ENCODE data around the gene CENPX. TPM values are rescaled to one million over a fixed set of nuclear protein-coding genes. Genes with fewer than 3 reads are reported as not detected.
"Not testable (repeated sequence)": the region's sequence is repeated elsewhere in the genome, so short reads cannot be mapped to it uniquely, and the experiment has no call there.

Gene CENPX
- total RNA-seq, 1 experiment from 2014 or later = 297 TPM

DNA sequence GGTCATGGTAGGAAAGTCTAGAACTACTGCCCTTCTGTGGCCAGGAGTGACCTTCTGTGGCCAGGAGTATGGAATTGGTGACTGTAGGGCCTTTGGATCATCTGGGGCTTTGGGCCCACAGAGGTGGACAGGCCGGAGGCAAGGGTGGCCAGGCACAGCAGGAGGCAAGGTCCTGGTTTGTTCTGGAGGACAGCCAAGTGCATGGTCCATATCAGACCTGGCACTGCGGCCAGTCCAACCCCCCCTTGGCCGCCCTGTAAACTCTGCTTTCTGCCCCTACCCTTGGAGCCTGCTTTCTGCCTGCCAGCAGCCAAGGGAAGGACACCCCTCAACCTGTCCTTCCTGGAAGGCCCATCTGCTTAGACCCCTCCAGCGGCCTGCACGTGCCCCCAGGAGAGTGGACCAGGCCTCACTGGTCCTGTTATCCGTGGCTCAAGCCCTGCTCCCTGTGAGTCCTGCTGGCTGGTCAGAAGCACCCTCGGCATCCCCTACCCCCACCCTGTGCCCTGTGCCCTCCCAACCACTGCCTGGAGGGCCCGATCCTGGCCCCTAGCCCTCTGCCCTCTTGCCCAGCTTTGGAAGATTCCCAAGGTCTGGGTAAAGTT lies 17.1 kb upstream of the CENPX start:
- no peak for DNase-seq (ENCODE audit: low spot score)

DNA sequence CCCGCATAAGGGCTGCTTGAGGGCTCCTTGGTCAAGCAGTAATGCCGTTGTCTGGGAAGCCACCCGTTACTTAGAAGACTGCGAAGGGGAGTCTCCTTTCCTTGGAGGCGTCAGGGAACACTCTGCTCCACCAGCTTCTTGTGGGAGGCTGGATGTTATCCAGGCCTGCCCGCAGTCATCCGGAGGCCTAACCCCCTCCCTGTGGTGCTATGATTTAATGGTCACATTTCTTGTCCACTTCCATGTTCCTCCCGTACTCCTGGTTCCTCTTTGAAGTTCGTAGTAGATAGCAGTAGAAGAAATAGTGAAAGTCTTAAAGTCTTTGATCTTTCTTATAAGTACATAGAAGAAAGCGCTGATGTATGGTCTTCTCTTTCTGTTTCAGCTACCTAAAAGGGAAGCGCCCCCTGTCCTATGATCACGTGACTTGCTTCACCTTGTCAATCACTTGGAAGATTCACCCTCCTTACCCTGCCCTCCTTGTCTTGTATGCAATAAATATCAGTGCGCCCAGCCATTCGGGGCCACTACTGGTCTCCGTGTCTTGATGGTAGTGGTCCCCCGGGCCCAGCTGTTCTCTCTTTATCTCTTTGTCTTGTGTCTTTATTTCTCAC lies 16.2 kb upstream of the CENPX start:
- not testable (repeated sequence) for DNase-seq (ENCODE audit: low spot score)

DNA sequence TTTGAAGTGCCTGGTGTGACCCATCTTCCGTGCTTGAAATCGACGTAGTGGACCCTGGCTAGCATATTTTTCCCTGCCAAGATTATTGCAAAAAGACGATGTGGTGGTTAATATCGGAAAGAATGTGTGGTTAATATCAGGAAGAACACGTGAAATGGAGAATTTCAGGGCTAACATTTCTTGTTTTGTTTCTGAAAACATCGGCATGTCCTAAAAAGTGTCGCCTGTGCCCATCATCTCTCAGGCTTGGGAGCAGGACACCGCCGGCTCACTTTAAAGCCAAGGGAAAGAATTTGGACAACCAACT lies 15.2 kb upstream of the CENPX start:
- DNase-seq (ENCODE audit: low spot score) = no peak

DNA sequence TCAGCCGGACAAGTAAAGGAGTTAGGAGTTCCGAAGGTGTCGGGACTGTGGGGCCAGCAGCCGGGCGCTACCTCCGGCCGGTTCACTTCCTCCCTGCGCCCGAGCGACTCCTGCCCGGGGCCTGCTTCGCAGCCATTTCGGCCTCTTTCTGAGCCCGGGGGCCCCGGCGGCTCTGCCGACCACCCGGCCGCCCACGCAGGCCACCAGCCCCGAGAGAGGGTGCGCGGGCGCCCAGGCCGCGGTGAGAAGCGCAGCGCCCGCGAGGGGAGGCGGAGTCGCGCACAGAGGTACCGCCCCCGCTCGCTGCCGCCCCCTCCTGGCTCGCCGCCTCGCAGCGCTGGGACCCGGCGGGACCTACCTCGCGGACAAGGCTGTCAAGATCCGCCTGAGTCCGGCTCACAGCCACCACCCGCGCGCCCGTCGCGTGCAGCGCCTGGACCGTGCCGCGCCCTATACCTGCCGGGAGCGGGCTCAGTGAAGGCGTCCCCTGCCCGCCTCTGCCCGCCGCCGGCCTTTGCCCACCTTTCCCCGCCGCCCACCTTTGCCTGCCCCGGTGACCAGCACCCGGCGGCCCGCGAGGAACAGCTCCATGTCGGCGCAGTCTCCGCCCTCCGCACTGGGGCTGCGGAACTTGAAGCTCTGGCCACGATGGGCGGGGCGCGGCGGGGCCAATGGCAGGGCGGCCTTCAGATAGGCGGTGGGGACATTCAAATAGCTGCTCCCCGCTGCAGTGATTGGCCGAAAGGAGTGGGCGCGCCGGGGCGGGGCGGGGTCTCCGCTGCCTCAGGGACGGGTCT lies 14.6 kb upstream of the CENPX start, which contains the start of gene DCXR:
Gene DCXR, minus strand, starts transcription at position 606 of the 797 bp plus-strand sequence. Its CDS starts 15 bp downstream, at position 591.
- DNase-seq (ENCODE audit: low spot score) = peak; percentile 96

DNA sequence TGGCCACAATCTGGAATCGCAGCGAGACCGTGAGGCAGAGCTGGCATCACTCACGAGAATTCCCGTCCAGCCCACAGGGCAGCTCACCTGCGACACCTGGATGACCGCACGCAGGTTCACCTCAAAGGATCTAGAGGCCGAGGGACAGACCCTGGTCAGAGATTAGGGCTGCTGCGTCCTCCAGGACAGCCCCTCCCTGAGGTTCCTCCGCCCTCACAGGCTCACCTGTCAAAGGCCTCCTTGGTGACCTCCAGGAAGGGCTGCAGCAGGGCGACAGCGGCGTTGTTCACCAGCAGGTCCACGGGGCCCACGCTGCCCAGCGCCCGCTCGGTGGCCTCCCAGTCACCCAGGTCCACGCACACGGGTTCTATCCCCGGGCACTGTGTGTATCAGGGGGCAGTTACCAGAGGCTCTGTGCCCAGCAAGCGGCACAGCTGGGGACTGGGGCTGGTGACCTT lies 14.0 kb upstream of the CENPX start:
- no peak for DNase-seq (ENCODE audit: low spot score)

DNA sequence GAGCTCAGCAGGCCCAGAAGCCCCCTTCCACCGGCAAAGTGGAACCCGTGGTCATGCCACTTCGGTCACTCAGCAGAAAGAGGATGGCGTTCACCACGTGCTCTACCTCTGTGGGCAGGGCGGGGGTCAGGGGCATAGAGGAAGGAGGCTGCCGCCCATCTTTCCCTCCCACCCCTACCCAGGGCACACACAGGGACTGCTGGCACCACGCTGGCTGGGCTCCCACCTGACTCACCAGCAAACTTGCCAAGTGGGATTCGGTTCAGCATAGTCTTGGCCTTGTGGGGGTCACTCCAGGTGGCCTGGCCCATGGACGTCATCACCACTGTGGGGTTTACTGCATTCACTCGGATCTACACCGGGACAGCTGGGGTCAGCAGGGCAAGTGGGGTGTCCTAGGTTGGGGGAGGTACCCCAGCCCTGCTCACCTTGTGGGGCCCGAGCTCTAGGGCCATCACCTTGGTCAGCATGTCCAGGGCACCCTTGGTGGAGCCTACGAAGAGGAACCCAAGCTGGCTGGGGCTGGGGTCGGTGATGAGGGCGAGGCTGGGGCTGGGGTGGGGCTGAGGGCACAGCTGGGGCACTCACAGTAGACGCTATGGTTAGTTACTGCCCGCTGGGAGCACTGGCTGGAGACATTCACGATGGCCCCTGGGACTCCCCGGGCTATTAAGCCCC lies 13.4 kb upstream of the CENPX start:
- no peak for DNase-seq (ENCODE audit: low spot score)

DNA sequence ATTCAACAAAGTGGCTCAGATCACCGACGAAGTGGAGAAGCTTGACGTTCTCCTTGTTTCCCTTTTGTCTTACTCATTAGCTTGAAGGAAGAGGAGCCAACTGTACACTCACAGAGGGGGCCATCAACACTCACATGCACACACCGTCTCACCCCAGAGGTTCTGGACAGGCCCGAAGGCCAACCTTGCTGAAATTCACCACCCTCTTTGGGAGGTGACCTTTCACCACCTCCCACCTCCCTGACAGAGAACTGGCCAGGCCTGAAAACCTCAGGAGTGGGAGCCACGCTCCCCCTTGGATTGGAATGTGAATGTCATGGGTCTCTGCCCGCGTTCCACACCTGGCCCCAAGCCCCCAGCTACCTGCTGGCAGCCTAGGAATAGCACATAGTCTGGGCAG lies 12.8 kb upstream of the CENPX start:
- DNase-seq (ENCODE audit: low spot score) = no peak

DNA sequence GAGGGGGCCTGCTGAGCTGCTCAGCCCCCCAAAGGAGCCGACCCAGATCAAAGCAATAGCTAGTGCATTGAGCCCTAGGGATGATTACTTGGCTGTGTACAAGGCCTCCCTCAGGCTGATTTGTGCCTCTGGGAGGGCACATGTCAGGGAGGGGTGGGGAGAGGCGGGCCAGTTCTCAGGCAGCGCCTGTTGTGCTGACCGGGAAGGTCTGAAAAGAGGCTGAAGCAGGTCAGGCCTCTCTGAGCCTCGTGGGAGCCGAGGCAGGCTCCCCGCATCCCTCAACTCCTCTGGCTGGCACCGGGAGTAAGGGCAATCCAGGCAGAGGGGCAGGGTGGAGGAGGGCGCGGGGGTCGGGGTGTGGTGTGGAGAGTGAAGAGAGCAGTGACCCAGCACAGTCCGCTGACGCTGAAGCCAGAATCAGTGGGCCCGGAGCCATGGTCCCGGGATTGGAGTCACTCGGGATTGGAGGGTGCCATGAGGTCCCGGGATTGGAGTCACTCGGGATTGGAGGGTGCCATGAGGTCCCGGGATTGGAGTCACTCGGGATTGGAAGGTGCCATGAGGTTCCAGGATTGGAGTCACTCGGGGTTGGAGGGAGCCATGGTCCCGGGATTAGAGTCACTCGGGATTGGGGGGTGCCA lies 11.8 kb upstream of the CENPX start:
- no peak for DNase-seq (ENCODE audit: low spot score)

DNA sequence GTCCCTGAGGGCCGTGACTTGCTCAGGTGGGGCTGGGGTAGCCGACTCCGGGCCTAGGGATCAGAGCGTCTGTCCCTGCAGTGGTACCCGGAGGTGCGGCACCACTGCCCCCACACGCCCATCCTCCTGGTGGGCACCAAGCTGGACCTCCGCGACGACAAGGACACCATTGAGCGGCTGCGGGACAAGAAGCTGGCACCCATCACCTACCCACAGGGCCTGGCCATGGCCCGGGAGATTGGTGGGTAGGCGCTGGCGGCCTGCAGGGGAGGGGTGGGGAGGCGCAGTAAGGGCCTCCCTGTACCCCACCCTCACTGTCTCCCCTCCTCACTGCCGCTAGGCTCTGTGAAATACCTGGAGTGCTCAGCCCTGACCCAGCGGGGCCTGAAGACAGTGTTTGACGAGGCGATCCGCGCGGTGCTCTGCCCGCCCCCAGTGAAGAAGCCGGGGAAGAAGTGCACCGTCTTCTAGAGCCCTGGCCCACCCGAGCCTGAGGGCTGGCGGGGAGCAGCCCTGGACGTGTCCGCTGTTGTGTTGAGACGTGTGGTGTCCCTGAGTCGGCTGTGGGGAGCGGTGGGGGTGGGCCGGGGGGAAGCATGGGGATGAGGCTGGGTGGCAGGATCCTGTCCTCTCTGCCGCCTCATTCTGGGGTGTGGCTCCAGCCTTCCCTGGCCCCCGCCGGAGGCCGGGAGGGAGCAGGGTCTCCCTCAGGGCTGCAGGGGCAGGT lies 10.8 kb upstream of the CENPX start:
- DNase-seq (ENCODE audit: low spot score) = no peak

DNA sequence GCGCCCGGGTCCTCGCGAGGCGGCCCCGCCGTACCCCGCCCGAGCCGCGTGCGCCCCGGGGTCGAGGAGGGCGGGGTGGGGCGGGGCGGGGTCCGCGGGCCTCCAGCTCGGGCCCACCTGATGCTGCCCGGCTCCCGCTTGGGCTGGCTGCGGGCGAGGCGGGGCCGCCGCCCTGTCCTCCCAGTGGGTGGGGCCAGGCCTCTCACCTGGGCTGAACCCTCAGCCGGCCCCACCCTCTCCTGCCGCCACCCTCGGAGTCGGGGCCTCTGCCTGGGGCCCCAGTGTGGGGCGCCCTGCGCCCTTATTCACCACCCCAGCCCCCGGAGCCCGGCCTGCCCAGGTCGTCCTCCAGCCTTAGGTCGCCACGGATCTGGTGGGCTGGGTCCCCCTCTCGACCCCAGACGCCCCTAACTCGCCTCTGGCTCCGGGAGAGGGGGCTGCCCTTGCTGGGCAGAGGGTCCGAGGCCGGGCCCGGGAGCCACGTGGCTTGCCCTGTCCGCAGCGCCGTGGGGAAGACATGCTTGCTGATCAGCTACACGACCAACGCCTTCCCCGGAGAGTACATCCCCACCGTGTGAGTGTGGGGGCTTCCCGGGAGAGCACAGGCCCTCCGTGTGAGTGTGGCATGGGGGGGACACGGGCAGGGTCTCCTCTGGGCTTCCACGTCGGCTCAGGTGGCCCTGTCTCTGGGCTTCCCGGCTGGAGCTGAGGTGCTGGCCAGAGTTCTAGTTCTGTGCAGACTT lies 9.4 kb upstream of the CENPX start:
- DNase-seq (ENCODE audit: low spot score) = peak; percentile 46

DNA sequence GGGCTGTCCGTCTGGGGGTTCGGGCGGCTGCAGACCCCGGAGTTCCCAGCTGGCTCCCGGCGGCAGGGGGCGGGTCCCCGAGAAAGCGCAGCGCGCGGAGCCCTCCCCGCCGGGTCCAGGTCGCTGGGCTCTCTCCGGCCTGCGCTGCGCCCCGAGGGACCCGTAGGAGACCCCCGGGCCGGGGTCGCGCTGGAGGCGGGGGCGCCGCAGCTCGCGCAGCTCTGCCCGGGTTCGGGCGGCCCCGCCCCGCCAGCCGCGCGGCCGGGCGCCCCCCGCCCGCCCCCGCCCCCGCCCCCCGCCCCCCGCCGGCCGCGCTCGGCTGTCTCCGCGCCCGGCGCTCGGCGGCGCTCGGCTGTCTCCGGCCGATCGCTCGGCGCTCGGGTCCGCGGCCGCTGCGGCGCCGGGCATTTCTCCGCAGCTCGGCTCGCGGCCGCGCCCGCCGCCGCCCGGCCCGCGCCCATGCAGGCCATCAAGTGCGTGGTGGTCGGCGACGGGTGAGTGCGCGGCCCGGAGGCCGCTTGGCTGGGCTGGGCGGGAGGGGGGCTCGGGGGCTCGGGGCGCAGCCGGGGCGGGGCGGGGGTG lies 8.7 kb upstream of the CENPX start, which contains the start of gene RAC3:
Gene RAC3, plus strand, starts transcription at position 376 of the 582 bp plus-strand sequence. Its CDS starts 84 bp downstream, at position 460.
- DNase-seq (ENCODE audit: low spot score) = peak; percentile 35

DNA sequence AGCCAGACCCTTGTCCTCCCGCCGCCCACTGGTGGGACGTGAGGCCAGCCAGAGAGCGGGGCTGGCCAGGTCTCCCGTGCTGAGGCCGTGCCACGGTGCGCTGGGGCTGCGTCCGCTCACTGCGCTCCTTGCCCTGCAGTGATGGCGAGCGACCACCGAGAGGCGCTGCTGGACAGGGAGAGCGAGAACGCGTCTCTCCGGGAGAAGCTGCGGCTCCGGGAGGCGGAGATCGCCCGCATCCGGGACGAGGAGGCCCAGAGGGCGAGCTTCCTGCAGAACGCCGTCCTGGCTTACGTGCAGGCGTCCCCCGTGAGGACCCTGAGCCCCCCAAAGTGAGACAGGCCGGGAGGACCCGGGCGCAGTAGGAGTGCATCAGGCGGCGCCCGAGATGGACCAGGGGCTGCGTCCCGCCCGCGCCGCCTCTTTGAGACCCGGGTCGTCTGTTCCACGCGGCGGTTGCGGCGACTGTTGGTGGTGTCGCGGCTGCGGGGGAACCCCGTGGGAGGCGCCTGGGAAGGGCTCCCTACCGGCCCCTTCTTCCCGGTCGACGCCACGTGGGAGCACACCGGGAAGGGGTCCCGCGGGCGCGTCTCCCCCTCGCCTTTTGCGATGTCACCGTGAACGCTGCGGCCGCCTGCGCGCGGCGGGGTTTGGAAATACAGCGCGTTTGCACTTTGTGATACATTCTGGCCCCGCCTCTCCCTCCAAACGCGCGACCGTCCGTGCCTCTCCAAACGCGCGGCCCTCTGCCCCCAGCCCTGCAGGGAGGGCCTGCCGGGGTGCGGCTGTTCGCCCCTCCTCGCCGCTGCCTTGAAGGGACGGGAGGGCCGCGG lies 8.0 kb upstream of the CENPX start:
- peak; percentile 84 for DNase-seq (ENCODE audit: low spot score)

DNA sequence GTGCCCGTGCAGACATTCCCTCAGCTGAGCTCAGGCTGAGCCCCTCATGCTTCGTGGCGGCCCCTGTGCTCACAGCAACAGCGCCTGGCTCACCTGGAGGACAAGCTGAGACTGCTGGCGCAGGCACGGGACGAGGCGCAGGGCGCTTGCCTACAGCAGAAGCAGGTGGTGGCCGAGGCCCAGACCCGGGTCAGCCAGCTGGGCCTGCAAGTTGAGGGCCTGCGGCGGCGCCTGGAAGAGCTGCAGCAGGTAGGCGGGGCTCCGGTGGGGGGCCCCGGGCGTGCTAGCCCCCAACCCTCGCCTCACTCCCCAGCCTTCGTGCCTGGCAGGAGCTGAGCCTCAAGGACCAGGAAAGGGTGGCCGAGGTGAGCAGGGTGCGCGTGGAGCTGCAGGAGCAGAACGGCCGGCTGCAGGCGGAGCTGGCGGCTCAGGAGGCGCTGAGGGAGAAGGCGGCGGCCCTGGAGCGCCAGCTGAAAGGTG lies 7.4 kb upstream of the CENPX start:
- no peak for DNase-seq (ENCODE audit: low spot score)

DNA sequence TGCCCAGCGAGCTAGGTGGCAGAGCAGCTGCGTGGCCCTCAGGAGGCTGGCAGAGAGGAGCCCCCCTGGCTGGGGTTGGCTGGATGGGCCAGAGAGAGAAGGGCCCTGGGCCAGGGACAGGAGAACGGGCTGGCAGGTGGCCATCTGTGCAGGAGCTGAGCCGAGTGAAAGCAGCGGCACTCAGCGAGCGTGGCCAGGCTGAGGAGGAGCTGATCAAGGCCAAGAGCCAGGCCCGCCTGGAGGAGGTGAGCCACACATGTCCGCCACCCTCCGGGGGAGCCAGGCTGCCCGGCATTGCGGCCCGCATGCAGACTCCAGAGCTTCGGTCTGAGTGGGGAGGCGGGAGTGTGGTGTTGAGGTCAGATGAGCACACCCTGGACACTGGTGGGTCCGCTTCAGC lies 6.7 kb upstream of the CENPX start:
- no peak for DNase-seq (ENCODE audit: low spot score)

DNA sequence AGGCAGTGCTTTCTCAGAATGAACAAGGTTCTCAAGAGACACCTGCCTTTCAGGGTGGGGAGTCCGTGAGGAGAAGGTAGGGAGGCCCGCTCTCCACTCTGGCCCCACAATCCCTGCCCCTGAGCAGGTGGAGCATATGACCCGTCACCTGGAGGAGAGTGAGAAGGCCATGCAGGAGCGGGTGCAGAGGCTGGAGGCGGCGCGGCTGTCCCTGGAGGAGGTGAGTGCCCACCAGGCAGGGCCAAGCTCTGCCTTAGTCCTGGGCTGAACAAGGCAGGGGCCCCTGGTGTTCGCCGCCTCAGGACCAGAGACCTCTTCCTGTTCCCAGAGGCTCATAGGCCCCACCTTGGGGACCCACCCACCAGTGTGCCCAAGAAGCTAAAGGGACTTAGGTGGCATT lies 6.3 kb upstream of the CENPX start:
- DNase-seq (ENCODE audit: low spot score) = no peak

DNA sequence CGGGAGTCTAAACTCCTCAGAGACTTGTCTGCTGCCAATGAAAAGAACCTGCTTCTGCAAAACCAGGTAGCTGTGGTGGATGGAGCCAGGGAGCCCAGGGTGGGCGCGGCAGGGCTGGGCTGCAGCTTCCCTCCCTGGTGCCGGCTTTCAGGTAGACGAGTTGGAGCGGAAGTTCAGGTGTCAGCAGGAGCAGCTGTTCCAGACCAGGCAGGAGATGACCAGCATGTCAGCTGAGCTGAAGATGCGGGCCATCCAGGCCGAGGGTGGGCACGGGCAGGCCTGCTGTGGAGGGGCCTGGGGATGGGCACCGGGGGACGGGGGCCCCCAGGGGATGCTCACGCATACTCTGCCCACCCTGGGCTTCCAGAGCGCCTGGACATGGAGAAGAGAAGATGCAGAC lies 5.6 kb upstream of the CENPX start:
- DNase-seq (ENCODE audit: low spot score) = no peak

DNA sequence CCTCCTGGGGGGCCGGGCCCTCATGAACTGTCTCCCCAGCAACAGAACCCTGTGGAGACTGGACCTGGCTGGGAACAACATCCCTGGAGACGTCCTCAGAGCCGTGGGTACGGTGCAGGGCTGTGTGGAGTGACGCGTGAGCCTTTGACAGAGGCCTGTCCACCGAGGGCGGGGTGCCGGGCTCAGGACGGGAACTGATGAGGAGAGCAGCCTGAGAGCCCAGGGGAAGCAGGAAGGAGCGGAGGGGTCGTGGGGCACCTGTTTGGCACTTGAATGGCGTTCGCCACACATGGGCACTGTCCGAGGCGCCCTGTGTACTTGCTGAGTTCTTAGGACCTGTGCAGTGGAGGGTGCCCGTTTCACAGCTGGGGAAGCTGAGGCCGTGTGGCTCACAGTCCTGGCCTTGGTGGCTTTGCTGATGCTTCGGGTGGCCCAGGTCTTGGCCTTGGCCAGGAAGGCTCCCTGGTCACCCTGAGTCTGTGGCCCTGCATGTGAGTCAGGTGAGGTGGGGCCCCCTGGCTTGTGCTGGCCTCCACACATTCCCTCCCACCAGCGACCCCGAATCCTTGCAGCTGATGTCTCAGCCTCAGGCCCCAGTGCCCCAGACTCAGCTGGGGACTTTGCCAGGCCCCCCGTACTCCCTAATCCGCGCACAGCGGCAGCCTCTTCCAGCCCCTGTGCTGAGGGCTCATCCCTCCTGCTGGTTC lies 2.9 kb upstream of the CENPX start:
- DNase-seq (ENCODE audit: low spot score) = no peak

DNA sequence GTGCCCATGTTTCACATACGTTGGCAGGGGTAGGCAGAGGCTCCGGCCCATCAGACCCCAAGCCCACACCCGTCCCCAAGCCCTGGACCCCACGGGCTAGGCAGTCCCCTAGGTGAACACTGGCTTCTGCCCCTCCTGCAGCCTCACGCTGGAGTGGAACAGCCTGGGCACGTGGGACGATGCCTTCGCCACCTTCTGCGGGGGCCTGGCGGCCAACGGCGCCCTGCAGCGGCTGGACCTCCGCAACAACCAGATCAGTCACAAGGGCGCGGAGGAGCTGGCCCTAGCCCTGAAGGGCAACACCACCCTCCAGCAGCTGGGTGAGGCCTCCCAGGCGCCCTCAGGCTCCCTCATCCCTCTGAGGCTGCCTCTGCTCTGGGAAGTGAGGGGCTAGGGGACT lies 2.2 kb upstream of the CENPX start:
- no peak for DNase-seq (ENCODE audit: low spot score)
